GM12878 (cell line): ENCODE data around the gene DNAJC7. TPM values are rescaled to one million over a fixed set of nuclear protein-coding genes. Genes with fewer than 3 reads are reported as not detected.

Experiments used
- BACH1 ChIP-seq: fragments of 450-650 bp; IDR thresholded peaks from 2 replicates; pipeline ENCODE4 v1.6.1; 2017; ENCODE audit warnings: mild to moderate bottlenecking, borderline replicate concordance
- BMI1 ChIP-seq: fragments of 450-650 bp; IDR thresholded peaks from 2 replicates; pipeline ENCODE4 v1.6.1; 2016; ENCODE audit warnings: mild to moderate bottlenecking, moderate library complexity, borderline replicate concordance
- FOXK2 ChIP-seq: fragments of 450-650 bp; IDR thresholded peaks from 2 replicates; pipeline ENCODE4 v1.6.1; 2017; ENCODE audit warnings: mild to moderate bottlenecking, moderate library complexity
- HCFC1 ChIP-seq: fragments of 150-350 bp; IDR thresholded peaks from 2 replicates; pipeline ENCODE4 v1.6.1; 2014; ENCODE audit warnings: low read length
- LARP7 ChIP-seq: fragments of 450-650 bp; IDR thresholded peaks from 2 replicates; pipeline ENCODE4 v1.6.1; 2017; ENCODE audit warnings: mild to moderate bottlenecking
- NR2C1 ChIP-seq: fragments of 450-650 bp; IDR thresholded peaks from 2 replicates; pipeline ENCODE4 v1.6.1; 2017; ENCODE audit warnings: antibody characterized with exemption, mild to moderate bottlenecking, moderate library complexity
- POLR2AphosphoS5 ChIP-seq: IDR thresholded peaks from 2 replicates; pipeline ENCODE4 v1.6.1; 2011; ENCODE audit warnings: mild to moderate bottlenecking, low read length, inconsistent platforms
- RAD21 ChIP-seq: IDR thresholded peaks from 2 replicates; pipeline ENCODE4 v1.6.1; 2011; ENCODE audit warnings: mild to moderate bottlenecking, low read depth, low read length, moderate library complexity; ENCODE audit not compliant: insufficient read depth
- RCOR1 ChIP-seq: conservative IDR thresholded peaks from 2 replicates; pipeline ENCODE4 v1.6.1; 2012; ENCODE audit warnings: low read depth, low read length, improper control_type of control experiment
- SREBF2 ChIP-seq: IDR thresholded peaks from 2 replicates; pipeline ENCODE4 v1.6.1; 2012; ENCODE audit warnings: mild to moderate bottlenecking, low read length
- TCF7 ChIP-seq: IDR thresholded peaks from 2 replicates; pipeline ENCODE4 v1.6.1; 2014; ENCODE audit warnings: antibody characterized with exemption, borderline replicate concordance
- ZBTB4 ChIP-seq: fragments of 450-650 bp; formaldehyde crosslinking; IDR thresholded peaks from 2 replicates; pipeline ENCODE4 v1.4.0; 2022; ENCODE audit warnings: mild to moderate bottlenecking, moderate library complexity
- ZNF384 ChIP-seq: IDR thresholded peaks from 2 replicates; pipeline ENCODE4 v1.6.1; 2012; ENCODE audit warnings: low read depth, mild to moderate bottlenecking, low read length, improper control_type of control experiment, borderline replicate concordance
- polyA plus RNA-seq, 11 experiments: library from polyadenylated mRNA; depleted of rRNA in 4 of 11; unstranded in 6 of 11; stranded (reverse) in 5 of 11; fragments of >200 nt; fragmentation: Nextera tagmentation in 4 of 11; fragmentation: Illumina TruSeq in 1 of 11; extraction: Ambion mirVana in 4 of 11; extraction: Trizol in 1 of 11; gene quantifications; 1 replicate in 1 of 11; 2 replicates in 10 of 11; pipeline versions ENCODE4 v1.2.1 to v1.2.3, GENCODE V29; 2011 to 2016; ENCODE audit warnings: inconsistent platforms in 2 of 11, missing spikeins in 2 of 11, low read depth in 1 of 11
- total RNA-seq, 4 experiments: library from RNA; depleted of rRNA in 3 of 4; stranded (reverse); fragments of >200 nt in 3 of 4; fragmentation: Illumina TruSeq in 1 of 4; extraction: Trizol in 1 of 4; gene quantifications; 2 replicates each; pipeline versions ENCODE4 v1.2.1 to v1.2.3, GENCODE V29; 2013 to 2021
- TF ChIP-seq, protein P1 (sequence below): fragments of 450-650 bp; IDR thresholded peaks from 2 replicates; pipeline ENCODE4 v1.6.1; 2017; ENCODE audit warnings: mild to moderate bottlenecking, low read depth, inconsistent platforms; ENCODE audit not compliant: poor library complexity, severe bottlenecking
- TF ChIP-seq, protein P2 (sequence below): fragments of 450-650 bp; IDR thresholded peaks from 2 replicates; pipeline ENCODE4 v1.6.1; 2014; ENCODE audit warnings: mild to moderate bottlenecking

Gene DNAJC7
- total and polyA plus RNA-seq, 10 of the 15 experiments (the other 5 are each of a cell fraction or from before 2014, with no cell fraction given), result 60.1 to 173 (median 94.9) TPM

DNA sequence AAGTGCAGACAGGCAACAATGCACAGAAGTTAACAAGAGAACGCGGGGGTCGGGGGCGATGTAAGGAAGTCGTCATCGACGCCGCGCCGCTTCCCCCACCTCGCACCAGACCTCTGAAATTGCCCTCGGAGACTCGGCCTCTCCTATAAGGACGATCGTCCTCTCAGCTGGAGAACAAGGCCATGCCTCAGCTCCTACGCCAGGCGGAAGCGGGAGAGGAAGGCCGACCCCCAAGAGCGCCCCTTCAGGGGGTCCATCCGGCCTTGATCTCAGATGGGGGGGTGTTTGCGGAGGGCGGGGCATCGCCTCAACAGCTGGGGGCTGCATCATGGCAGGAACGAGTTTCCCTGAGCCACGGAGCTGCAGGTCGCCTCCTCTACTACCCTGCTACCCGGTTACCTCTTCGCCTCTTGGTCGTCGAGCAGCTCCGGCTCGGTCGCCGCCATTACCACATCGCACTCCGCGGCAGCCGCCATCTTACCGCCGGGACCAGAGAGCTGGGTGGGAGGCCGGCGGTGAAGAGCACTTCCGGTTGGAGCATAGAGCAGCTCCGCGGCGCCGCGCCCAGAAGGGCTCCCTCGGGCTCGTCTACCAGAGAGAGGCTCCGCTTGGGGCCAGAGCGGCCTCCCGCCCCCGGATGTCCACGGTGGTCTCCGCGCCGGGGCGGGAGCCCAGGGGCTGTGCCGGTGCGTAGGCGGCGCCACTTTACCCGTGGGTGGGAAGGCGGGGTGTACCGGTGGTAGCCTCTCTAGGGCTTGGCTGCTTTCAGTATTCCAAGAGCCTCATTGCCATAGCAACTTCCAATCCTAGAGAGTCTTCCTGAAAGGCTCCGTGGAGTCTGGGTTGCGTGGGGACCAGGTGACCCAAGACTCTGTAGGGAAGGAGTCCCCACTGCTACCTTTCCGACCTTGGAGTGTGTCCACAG, at the start of gene DNAJC7 (continued):
- TF ChIP-seq, protein P1, sequence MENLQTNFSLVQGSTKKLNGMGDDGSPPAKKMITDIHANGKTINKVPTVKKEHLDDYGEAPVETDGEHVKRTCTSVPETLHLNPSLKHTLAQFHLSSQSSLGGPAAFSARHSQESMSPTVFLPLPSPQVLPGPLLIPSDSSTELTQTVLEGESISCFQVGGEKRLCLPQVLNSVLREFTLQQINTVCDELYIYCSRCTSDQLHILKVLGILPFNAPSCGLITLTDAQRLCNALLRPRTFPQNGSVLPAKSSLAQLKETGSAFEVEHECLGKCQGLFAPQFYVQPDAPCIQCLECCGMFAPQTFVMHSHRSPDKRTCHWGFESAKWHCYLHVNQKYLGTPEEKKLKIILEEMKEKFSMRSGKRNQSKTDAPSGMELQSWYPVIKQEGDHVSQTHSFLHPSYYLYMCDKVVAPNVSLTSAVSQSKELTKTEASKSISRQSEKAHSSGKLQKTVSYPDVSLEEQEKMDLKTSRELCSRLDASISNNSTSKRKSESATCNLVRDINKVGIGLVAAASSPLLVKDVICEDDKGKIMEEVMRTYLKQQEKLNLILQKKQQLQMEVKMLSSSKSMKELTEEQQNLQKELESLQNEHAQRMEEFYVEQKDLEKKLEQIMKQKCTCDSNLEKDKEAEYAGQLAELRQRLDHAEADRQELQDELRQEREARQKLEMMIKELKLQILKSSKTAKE, result no peak
- TF ChIP-seq TCF7 (no peak), ZNF384 (no peak), BACH1 (peak; percentile 39; the same call in 1 of the 2 replicates), FOXK2 (no peak), ZBTB4 (no peak), RAD21 (no peak), POLR2AphosphoS5 (peak; percentile 96), NR2C1 (peak; percentile 83), BMI1 (peak; percentile 79), RCOR1 (no peak), LARP7 (peak; percentile 43; the same call in 1 of the 2 replicates), SREBF2 (no peak), HCFC1 (peak; percentile 70)
- TF ChIP-seq, protein P2, sequence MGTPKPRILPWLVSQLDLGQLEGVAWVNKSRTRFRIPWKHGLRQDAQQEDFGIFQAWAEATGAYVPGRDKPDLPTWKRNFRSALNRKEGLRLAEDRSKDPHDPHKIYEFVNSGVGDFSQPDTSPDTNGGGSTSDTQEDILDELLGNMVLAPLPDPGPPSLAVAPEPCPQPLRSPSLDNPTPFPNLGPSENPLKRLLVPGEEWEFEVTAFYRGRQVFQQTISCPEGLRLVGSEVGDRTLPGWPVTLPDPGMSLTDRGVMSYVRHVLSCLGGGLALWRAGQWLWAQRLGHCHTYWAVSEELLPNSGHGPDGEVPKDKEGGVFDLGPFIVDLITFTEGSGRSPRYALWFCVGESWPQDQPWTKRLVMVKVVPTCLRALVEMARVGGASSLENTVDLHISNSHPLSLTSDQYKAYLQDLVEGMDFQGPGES, result no peak
